GM12891 (cell line): ENCODE measurements around the gene BCL7C.

Experiments used
- POLR2A ChIP-seq: IDR thresholded peaks from 2 replicates; pipeline ENCODE4 v1.6.1; 2011; ENCODE audit warnings: low read depth, low read length, control low read depth
- POLR2AphosphoS5 ChIP-seq: IDR thresholded peaks from 2 replicates; pipeline ENCODE4 v1.6.1; 2011; ENCODE audit warnings: low read depth, low read length, control low read depth

- TF ChIP-seq POLR2A (no peak), POLR2AphosphoS5 (no peak)
These were observed 1.0 kb downstream of the BCL7C start for GRCh38 chr16:30892670-30893416.
